ENCODE data around the gene ANKFY1.
"Not testable (repeated sequence)": the region's sequence is repeated elsewhere in the genome, so short reads cannot be mapped to it uniquely, and the experiment has no call there.

ANKFY1 gene

DNA sequence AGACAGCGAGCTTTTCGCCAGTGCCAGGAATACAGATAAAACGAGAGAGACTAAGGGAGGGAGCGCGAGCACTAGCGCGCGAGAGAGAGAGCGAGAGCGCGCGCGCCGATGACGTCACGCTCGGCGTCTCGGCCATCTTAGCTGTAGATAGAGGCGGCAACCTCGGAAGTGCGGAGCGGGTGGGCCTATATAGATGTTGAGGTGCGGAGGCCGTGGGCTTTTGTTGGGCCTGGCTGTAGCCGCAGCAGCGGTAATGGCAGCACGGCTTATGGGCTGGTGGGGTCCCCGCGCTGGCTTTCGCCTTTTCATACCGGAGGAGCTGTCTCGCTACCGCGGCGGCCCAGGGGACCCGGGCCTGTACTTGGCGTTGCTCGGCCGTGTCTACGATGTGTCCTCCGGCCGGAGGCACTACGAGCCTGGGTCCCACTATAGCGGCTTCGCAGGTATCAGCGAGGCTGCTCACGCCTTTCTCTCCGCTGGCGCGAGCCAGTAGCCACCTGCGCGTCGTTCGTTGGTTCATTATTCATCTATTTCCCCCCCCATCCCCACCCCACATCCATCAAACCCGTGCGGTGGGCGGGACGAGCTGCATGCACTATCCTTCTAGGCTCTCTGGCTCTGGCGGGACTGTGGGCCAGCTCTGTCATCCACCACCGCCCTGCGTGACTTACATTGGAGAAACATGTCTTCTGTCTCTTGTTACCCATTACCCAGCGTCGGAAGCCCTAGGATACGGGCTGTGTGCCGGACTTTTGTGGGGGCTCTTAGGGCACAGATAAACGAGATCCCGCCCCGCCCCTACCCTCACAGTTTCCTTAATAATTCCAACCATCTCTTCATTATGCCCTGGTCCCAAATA is 120.0 kb downstream of the ANKFY1 start:
- peak overlapping the region; percentile 74 for H3K4me3 ChIP-seq (ENCODE audit: low read depth, low read length)
- peak; percentile 94 for DNase-seq (ENCODE audit: low read depth)
- TF ChIP-seq, protein P1, sequence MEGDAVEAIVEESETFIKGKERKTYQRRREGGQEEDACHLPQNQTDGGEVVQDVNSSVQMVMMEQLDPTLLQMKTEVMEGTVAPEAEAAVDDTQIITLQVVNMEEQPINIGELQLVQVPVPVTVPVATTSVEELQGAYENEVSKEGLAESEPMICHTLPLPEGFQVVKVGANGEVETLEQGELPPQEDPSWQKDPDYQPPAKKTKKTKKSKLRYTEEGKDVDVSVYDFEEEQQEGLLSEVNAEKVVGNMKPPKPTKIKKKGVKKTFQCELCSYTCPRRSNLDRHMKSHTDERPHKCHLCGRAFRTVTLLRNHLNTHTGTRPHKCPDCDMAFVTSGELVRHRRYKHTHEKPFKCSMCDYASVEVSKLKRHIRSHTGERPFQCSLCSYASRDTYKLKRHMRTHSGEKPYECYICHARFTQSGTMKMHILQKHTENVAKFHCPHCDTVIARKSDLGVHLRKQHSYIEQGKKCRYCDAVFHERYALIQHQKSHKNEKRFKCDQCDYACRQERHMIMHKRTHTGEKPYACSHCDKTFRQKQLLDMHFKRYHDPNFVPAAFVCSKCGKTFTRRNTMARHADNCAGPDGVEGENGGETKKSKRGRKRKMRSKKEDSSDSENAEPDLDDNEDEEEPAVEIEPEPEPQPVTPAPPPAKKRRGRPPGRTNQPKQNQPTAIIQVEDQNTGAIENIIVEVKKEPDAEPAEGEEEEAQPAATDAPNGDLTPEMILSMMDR (conservative IDR thresholded peaks at IDR 0.05; ENCODE audit: low read depth, low read length): no peak

DNA sequence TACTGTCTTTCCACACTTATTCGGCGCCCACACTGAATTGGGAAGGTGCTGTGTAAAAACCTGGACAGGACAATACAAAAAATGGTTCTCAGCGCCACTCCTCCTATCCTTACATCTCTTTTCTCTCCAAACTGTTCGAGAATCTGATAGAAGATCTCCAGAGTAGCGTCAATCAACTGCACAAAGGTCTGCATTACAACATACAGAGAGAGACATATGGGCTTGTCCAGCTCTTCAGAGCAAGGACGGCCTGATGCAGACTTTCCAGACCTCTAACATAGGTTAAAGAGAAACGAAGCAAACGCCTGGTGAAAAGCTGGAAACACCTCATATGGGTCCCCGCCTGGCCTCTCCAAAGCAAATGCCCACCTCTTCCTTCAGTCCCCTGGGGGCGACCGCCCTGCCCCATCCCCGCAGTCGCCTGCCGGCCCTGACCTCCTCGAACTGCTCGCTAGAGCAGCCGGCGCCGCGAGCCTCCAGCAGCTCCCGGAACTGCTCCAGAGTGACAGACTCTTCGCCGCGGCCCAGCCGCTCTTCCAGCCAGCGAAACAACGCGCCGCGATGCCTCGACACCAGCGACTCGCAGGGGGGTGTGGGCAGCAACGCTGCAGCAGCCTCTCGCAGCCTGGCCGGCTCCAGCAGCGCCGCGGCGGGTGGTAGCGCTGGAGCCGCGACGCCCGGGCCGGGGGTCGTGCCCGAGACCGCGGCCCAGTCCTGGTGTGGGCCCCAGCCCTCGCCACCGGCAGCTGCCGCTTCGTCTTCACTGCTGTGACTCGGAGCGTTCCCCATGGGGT is 121.5 kb downstream of the ANKFY1 start:
- TF ChIP-seq, protein P1 (conservative IDR thresholded peaks at IDR 0.05; ENCODE audit: low read depth, low read length): no peak

DNA sequence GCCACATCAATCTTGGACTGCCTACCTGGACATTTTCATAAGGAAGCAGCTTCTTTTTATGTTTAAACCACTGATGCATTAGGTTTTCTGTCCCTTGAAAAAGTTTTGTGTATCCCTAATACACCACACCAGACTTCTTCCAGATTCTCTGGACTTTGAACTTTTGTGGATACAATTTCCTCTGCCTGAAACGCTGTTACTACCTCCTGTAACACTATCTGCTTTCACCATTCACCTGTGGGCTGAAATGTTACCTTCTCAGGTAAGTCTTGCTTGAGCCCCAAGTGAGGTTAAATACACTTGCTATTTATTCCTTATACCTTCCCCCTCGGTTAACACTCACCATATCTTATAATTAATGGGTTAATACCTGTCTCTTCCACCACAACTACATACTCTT is 123.7 kb downstream of the ANKFY1 start:
- DNase-seq (ENCODE audit: low read depth): no peak
- TF ChIP-seq, protein P1 (conservative IDR thresholded peaks at IDR 0.05; ENCODE audit: low read depth, low read length): no peak
- no peak overlapping the region for H3K4me3 ChIP-seq (ENCODE audit: low read depth, low read length)

More for the DNA sequence above, 121.5 kb downstream of the ANKFY1 start:
- DNase-seq (ENCODE audit: low read depth): peak; percentile 51
- peak overlapping the region; percentile 74 for H3K4me3 ChIP-seq (ENCODE audit: low read depth, low read length)

DNA sequence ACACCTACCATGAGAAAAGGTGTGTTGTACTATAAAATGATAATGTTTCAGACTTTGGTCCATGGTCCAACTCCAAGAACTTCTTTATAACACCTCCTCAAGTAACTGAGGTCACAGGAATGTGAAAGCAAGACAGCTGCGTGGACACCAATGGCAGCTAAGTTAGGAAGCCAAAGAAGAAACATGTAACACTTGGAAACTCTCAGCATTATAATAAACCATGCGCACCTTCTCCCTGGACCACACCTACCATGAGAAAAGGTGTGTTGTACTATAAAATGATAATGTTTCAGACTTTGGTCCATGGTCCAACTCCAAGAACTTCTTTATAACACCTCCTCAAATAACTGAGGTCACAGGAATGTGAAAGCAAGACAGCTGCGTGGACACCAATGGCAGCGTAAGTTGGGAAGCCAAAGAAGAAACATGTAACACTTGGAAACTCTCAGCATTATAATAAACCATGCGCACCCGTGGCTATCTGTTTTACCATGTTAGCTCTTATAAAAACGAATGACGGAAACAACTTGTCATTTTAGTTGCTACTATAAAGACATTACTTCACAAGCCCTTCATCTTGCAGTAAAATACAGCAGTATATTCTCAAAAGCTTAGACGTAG is 124.8 kb downstream of the ANKFY1 start:
- not testable (repeated sequence) for H3K4me3 ChIP-seq (ENCODE audit: low read depth, low read length); DNase-seq (ENCODE audit: low read depth)

DNA sequence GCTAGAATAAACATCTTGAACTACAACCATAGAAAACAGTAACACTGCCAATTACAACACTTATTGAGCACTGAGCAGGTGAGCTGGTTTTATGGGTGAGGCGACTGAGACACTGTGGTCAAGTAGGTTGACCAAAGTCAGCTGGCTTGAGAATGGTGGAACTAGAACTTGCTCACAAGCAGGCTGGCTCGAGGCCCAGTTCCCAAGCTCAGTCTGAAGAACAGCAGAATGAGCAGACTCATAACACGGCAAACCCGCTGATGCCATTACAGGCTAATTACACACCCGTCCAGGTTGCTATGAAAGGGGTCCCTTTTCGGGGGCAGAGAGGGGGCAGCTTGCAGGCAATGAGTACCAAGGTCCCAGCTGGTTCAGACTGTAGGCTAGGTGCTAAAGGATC is 127.4 kb downstream of the ANKFY1 start:
- TF ChIP-seq, protein P1 (conservative IDR thresholded peaks at IDR 0.05; ENCODE audit: low read depth, low read length): no peak
- DNase-seq (ENCODE audit: low read depth): peak; percentile 38

DNA sequence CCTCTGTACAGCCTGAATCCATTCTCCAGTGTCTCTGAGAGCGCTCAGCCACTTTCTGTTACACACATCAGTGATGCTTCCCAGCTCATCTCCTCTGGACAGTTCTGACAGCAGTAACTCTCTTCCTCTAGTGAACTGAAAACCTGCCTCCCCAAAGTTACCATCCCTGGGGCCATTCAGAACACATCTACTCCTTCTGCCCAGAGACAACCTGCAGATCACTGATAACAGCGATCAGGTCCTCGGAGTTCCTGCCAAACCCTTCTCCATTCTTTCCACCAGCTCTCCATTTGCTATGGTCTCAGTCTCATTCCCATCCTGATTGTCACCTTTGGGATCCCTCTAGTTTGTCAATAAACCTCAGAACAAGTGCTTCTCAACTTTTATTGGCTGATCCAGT is 128.3 kb downstream of the ANKFY1 start:
- H3K4me3 ChIP-seq (ENCODE audit: low read depth, low read length): no peak overlapping the region
- TF ChIP-seq, protein P1 (conservative IDR thresholded peaks at IDR 0.05; ENCODE audit: low read depth, low read length): no peak
- DNase-seq (ENCODE audit: low read depth): no peak

More for the DNA sequence above, 127.4 kb downstream of the ANKFY1 start:
- no peak overlapping the region for H3K4me3 ChIP-seq (ENCODE audit: low read depth, low read length)

DNA sequence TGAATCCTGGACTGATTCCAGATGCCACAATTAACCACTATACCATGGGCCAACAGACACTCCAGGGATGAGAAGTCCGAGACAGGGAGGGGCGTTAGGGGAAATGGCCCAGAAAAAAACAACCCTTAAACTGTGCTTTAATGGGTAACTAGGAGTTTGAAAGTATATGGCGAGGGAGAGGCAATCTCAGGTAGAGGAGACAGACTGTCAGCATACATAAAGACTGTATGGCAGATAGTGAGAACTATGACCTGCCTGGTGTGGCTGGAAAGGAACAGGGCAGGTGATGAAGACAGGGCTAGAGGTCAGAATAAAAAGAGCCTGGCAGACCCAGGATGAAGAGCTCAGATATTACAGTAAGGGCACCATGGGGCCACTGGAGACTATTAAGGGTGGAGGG is 129.1 kb downstream of the ANKFY1 start:
- TF ChIP-seq, protein P1 (conservative IDR thresholded peaks at IDR 0.05; ENCODE audit: low read depth, low read length): no peak
- no peak for DNase-seq (ENCODE audit: low read depth)
- no peak overlapping the region for H3K4me3 ChIP-seq (ENCODE audit: low read depth, low read length)
